Stimulated activated CD4-positive, alpha-beta T cell treated with anti-CD3 and anti-CD28 coated beads, Interleukin-4, amount 100 ng/mL, for 48 hours (primary cell): ENCODE data around the gene CD19.

Experiments
- DNase-seq, 2 donors: peaks; one replicate each; pipeline ENCODE4 v3.0.0-alpha.2; 2020; ENCODE audit warnings: low read depth in 2 of 2

The CD19 gene

DNA sequence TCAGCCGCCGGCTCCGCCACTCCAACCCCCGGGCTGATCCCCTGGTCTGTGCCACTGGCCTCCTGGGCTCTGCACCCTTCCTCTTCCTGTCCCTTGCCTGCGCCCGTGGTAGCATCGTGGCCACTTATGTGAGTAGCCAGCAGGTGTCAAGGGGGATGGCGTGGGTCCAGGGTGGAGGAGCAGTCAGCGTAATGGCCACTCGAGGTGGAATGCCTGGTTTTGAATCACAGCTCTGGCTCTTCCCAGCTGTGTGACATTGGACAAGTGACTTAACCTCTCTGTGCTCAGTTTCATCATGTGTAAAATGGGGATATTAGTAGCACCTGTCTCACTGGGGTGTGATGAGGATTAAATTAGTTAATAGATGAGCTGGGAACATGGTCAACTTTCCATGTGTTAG lies 50.6 kb downstream of the CD19 start:
- no peak for DNase-seq

DNA sequence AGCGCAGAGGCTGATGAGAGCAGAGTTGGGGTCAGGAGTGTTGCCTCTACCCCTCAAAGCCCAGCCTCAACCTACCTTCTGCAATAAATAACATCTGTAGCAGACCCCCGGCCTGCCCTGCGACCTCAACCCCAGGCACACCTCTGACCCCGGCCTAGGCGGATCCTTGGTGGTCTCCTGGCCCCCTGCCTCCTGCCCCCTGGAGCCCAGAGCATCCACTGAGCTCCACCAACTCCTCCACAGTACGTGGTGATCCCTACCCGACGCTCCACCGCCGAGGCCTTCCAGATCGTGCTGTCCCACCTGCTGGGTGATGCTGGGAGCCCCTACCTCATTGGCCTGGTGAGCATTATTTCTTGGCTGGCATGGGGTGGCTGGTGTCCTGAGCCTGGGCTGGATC lies 51.2 kb downstream of the CD19 start:
- no peak for DNase-seq

DNA sequence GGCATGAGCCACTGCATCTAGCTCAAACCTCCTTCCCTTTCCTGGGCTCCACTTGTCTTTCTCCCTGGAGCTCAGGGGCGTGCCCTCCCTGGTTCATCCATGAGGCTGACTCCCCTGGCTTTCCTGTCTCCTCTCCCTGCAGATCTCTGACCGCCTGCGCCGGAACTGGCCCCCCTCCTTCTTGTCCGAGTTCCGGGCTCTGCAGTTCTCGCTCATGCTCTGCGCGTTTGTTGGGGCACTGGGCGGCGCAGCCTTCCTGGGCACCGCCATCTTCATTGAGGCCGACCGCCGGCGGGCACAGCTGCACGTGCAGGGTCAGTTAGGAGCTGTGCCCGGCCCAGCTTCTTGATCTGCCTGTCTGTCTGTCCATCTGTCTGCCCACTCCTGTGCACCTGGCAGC lies 51.9 kb downstream of the CD19 start:
- no peak for DNase-seq

DNA sequence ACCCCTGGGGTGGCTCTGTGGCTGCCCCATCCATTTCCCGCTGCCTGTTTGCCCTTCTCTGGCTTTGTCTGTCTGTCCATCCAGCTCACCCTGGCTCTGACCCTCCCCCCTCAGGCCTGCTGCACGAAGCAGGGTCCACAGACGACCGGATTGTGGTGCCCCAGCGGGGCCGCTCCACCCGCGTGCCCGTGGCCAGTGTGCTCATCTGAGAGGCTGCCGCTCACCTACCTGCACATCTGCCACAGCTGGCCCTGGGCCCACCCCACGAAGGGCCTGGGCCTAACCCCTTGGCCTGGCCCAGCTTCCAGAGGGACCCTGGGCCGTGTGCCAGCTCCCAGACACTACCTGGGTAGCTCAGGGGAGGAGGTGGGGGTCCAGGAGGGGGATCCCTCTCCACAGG lies 52.3 kb downstream of the CD19 start:
- no peak for DNase-seq

DNA sequence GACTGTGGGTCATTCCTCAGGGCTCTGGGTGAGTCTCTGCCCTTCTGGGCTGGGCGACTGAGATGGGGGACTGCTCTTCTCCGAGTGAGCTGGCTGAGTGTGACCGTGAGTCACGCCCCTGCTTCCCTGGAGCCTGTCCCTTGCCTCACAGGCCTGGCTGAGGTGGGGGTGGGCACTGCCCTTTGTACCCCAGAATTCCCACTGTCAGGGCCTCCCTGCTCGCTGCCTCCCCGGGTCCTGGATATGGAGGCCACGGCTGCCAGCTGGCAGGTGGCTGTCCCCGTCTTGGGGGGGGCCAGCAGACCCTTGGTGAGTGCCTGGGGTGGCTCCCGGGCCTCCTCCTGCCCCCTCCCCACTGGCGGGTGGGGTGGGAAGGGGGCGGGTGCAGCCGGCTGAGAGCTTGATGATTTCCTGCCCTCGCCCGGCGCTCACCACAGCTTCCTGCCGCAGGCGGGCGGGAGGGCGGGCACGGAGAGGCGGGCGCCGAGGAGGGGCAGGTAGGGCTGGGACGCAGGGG lies 52.9 kb downstream of the CD19 start, which contains the start of gene LAT:
Gene LAT, plus strand, starts transcription at position 434 of the 517 bp plus-strand sequence. CDS start 366 bp downstream, outside the sequence.
- DNase-seq, result peak; percentile 61 to 70

DNA sequence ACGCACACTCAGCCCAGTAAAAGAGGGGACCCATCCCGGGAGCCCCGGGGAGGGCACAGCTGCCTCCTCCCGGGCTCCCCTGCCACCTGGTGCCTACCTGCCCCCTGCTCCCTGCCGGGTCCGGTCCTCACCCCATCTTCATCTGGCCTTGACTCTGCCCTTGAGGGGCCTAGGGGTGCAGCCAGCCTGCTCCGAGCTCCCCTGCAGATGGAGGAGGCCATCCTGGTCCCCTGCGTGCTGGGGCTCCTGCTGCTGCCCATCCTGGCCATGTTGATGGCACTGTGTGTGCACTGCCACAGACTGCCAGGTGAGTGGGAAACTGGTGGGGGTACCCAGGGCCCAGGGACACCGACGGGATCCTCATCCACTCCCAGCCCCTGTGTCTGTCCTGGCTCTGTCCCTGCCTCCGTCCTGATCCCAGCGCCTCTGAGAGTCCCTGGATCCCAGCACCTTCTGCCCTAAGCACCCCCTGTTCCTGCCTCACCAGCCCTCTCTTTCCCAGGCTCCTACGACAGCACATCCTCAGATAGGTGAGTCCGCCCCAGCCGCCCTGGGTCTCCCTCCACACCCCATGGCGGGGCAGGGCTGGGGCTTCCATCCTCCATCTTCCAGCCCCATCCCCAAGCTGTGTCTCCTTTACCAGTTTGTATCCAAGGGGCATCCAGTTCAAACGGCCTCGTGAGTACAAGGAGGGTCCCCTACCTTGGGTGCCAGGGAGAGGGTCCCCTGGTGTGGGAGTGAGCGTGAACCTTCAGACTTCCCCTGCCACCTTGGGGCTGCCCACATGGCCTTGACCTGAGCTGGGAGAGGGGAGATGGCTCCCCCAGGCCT lies 53.7 kb downstream of the CD19 start:
- no peak for DNase-seq

DNA sequence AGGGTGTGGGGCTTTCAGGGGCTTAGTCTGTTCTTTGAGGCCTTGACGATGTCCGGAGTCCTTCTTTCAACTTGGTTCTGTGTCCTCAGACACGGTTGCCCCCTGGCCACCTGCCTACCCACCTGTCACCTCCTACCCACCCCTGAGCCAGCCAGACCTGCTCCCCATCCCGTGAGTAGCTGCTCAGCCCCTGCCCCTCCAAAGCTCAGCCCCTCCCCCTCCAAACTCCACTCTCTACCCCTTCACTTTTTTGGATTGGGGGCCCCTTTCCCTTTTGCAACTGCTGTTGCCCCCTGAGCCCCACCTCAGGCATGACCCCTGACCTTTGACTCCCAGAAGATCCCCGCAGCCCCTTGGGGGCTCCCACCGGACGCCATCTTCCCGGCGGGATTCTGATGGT lies 54.3 kb downstream of the CD19 start:
- no peak for DNase-seq

DNA sequence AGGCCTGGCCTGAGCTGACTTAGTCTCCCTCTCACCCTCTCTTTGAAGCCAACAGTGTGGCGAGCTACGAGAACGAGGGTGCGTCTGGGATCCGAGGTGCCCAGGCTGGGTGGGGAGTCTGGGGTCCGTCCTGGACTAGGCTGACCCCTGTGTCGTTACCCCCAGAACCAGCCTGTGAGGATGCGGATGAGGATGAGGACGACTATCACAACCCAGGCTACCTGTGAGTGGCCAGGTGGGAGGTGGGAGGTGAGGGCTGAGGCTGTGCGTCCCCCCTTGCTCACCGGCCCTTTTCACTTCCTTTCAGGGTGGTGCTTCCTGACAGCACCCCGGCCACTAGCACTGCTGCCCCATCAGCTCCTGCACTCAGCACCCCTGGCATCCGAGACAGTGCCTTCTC lies 54.7 kb downstream of the CD19 start:
- no peak for DNase-seq

DNA sequence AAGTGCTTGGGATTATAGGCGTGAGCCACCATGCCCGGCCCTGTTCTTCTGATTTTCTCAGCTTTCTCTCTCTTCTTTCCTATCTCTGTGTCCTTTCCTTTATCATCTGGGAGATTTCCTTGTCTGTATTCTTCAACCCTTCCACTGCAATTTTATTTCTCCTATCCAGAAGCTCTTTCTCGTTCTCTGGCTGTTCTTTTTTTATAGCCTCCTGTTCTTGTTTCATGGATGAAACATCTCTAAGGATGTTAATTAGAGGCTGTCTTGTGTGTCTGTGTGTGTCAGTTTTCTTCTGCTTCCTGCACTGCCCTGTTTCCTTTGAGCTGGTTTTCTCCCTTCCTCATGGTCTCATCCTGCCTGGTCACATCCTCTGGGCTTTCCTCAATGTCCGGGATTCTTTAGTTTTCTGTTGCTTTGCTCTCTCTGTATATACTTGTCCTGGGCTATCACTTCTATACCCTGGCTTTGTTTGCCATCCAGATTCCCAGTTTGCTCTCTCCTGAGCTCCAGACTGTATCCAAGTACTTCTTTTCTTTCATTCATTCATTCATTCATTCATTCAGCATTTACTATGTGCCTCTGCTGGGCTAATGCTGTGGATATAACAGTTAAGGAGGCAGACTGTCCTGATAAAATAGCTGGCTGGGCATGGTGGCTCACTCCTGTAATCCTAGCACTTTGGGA lies 55.5 kb downstream of the CD19 start:
- no peak for DNase-seq
